Retina (tissue), 1 donor: ENCODE data around the gene ARHGEF3.

ENCODE experiments used
- DNase-seq: peaks from one replicate; pipeline ENCODE4 v3.0.0-alpha.2; 2016

Gene ARHGEF3, protein sequence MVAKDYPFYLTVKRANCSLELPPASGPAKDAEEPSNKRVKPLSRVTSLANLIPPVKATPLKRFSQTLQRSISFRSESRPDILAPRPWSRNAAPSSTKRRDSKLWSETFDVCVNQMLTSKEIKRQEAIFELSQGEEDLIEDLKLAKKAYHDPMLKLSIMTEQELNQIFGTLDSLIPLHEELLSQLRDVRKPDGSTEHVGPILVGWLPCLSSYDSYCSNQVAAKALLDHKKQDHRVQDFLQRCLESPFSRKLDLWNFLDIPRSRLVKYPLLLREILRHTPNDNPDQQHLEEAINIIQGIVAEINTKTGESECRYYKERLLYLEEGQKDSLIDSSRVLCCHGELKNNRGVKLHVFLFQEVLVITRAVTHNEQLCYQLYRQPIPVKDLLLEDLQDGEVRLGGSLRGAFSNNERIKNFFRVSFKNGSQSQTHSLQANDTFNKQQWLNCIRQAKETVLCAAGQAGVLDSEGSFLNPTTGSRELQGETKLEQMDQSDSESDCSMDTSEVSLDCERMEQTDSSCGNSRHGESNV

DNA sequence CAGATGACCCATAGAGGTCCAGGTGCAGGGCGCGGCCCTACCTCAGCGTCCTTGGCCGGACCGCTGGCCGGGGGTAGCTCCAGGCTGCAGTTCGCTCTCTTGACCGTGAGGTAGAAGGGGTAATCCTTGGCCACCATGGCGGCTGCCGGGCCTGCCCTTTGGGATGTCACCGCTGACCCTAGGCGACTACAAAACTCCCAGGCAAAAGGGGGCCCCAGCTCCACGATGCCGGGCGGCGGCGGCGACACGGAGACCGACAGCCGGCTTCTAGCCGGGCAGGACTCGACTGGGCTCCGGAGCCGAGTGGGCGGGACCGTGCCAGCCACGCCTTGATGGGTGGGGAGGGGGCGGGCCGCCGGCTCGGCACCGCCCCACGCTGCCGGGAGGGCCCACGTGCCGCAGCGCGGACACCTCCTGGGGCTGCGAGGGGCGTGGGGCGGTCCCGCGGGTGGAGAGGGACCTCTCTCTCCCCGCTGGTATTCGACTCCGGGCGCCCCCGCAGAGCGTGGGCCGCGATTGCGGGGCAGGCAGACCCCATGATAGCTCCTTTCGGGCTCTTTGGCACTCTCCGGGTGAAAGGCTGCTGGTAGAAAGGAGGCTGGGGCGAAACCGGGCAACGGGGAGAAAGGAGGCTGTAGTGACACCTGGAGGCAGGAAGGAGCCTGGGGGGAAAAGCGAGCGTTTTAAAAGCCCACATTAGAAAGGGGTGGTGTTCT, at the start of gene ARHGEF3:
TSS of gene ARHGEF3 (minus strand) at position 288 of the 716 bp plus-strand sequence. CDS start at position 137, 151 bp downstream.
- DNase-seq, result peak; percentile 92

DNA sequence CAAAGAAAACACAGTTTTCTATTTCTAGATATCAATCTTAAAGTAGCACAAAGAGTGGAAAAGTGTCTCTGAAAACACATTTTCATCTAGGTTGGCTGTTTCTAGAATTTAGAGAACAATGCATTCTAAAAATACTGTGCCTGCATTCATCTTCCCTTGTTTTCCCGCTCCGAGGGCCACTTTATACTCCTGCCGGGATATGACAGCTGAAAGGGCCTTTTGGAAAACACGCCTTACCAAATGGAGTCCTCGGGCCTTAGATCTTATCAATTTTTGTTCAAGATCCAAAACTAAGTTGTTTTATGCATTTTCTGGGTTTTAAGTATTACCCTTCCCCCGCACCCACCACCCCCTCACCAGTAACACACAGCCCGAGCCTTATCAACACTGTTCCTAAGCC, 47.9 kb upstream of the ARHGEF3 start:
- no peak for DNase-seq

DNA sequence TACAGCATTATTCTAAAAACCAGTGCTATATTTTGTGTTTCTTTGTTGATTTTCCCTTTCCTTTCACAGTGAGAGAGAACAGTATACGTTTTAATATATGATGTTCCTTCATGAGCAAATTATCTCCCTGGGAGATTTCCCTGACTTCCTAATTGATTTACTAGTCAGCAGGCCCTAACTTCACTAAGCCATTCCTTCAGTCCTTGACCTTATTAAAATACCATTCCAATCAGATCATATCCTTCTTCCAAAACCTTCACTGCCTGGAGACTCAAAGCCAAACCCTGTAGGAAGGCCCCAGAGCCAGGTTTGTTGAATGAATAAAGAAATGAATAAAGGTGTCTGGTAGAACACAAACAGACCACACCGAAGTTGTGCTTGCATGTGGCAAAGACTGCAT, 43.8 kb upstream of the ARHGEF3 start:
- DNase-seq, result no peak

DNA sequence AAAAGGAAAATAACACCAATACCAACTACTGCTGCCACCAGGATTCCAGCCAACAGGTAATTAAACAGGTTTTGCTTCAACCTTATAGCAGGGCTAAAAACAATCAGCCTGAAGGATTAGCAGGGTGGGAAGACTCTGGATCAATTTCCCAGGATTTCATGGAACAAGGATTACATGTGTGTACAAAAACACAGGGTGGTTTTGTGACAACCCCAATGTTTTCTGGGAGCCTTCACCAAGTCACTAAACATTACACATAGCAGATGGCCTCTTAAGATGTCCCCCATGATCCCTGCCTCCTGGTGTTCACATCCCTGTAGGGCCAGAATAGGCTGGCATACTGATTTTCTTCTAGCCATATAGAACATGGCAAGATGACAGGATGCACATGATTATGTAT, 42.8 kb upstream of the ARHGEF3 start:
- no peak for DNase-seq

DNA sequence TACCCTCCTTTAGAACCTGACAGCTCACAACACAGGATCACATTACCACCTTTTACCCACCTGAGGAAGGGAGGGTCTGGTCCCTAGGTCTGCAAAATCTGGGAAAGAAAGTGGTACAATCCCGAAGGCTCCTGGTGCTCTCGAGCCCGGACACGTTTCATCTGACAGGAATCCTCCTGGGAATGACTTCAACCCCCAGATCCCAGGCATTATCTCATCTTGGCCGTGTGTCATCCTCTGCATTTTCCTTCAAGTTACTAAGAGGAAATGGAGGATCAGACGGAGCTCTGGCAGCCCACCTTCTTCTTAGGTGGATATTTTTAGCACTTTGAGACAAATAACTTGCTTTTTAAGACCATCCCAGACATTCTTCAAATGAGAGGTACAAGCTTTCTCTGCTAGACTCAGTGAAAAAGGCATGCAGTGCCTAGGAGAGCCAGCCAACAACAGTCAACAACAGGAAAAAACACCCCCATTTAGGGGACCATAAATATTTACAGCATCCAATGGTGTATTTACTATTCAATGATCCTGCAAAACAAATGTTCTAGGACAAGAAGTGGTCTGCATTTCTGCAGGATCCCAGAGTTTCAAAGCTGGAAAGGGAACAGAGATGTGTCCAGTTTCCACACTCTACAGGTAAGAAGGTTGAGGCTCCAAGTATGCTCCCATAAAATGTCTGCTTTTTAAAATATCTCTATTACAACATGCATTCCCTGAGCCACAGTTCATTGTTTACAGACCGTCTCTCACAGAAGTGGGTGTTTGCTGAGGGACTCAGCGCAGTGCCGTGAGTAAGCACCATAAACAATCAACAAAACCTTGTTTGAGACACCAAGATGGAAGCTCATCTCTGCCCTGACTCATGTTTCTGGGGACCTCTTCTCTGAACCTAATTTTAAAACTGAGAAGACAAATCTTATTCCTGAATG, 38.3 kb upstream of the ARHGEF3 start:
- peak; percentile 27 for DNase-seq

DNA sequence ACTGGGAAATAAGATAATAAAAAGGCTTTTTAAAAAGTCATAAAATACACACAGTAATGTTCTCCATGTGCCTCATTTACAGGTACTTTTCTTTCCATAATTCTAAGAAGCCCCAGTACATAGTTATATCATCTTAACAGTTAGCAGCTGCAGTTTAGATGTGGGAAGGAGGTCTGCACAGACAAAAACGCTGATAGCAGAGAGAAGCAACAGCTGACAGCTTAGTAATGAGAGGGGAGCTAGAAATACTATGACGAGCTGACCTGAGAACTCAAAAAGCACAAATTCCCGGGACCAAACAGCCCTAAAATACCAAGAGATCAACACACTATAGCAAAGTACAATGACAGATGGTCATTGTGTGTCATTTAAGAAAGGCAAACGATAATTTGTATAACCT, 36.7 kb upstream of the ARHGEF3 start:
- no peak for DNase-seq

DNA sequence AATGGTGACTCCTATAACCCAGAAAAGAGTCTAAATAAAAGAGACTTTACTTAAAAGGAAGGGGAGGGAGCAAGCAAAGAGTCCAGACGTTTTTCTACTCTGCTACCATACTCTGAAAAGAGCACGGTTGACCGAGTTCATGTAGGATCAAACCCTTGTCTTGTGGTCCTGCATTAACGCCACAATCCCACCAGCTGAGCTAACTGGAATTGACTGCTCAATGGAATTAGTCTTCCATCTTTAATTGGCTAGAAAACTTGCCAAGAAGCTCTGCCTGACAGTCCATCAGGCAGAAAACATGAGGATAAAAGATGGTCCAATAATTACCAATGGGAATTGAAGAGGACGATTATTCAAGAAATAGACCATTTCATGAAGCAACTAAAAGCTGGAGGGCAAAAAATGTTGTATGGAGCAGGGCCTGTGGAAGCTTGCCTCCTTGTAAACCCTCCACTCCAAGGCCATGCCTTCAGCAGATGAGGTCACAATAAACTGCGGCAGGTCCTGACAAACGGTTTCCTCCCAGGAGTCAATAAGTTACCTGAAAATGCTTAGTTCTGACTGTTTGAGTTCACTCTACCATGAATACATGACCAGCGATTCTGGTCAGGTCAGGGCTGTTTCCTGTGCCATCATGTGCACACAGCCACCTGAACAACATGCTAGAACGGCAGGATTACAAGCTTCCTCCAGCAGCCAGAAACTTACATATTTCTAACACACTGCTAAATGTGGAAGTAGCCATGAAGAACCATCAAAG, 35.6 kb upstream of the ARHGEF3 start:
- DNase-seq, result peak; percentile 86

DNA sequence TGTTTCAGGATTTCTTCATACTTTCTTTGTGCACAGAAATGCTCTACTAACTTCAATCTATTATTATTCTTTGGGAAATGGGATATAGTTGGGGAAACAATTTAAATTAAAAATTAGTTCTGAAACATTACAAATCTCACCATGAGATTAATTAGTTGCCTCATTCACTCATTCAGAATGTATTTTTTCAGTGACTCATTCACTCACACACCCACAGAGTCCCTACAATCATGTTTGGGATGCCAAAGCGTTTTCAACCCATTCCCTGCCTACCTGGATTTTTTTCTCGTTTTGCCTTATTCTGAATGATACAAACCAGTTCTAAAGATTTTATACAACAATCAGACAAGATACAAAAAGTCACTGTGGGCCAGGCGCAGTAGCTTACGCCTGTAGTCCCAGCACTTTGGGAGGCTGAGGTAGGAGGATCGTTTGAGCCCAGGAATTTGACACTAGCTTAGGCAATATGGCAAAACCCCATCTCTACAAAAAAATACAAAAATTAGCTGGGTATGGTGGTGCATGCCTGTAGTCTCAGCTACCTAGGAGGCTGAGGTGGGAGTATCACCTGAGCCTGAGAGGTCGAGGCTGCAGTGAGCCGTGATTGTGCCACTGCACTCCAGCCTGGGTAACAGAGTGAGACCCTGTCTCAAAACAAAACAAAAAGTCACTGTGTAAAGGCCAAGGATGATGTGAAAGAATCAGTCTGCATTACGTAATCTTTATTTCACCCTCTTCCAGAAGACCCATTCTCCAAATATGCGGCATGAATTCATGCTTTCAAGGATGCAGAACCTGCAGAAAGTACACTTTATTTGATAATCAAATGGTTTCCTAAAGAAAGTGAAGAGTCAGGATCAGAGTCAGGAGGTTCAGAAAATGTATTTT, 34.8 kb upstream of the ARHGEF3 start:
- DNase-seq, result no peak

DNA sequence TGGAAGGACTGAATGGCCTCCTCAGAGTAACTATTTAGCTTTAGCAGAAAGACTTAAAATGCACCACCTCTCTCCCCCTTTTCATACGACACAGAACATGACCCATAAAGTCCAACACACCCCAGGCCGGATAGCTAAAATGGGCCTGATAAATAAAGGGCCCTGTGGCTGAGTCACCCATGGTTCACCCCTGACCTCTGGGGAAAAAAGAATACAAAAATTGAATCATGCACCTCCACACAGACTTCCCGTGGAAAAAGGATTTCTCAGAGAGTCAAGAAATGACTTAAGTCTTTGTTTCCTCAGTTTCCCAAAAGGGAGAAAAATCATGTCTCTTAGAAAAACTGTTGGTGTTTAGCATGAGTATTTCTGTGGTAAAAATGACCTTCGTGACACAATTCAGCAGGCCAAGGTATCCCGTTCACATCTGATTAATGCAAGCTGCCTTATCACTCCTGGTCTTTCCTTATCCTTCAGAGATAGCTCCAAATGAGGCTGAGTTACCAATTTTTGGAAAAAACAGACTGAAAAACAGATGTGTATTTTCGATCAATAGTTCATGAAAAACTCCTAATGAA, 34.0 kb upstream of the ARHGEF3 start:
- DNase-seq, result no peak

DNA sequence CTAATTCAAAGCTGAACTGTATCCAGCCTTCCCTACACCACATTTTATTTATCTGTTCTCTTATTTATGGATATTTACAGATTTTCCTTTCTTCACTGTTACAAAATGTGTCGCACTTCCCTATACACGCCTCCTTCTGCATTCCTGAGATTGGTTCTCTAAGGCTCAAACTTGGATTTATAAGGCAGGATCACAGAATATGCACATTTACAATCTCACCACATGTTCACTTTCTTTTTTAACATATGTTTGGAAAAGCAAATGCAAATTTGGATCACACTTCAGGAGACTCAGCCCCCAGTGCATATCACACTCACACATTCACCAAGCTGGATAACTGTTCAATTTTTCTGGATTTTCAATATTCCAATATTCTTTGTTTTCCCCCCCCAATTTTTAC, 31.8 kb upstream of the ARHGEF3 start:
- no peak for DNase-seq

DNA sequence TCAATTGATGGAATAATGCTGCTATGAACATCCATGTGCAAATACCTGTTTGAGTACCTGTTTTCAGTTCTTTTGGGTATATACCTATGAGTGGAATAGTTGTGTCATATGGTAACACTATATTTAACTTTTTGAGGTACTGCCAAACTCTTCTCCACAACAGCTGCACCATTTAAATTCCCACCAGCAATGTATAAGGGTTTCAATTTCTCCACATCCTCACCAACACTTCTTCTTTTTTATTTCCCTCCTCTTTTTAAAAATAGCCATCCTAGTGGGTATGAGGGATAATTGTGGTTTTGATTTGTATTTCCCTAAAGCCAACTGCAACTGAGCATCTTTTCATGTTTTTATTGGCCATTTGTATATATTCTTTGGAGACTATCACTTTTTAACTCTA, 31.3 kb upstream of the ARHGEF3 start:
- DNase-seq, result no peak

DNA sequence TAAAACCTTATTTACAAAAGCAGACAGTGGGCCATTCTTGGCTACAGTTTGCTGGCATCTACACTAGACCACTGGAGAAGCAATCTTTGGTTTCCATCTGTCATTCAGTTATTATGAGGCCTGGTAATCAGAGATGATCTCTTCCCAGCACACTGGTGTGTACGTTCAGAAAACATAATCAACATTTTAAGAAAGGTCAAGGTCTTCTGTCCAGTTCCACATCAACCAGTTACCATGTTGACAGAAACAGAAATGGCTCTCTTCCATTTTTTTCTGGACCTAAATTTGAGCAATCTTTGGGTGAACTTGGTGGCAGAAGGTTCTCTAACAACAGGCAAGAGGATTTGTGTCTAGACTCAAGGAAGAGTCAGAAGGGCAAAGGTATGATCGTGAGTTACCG, 29.8 kb upstream of the ARHGEF3 start:
- no peak for DNase-seq

DNA sequence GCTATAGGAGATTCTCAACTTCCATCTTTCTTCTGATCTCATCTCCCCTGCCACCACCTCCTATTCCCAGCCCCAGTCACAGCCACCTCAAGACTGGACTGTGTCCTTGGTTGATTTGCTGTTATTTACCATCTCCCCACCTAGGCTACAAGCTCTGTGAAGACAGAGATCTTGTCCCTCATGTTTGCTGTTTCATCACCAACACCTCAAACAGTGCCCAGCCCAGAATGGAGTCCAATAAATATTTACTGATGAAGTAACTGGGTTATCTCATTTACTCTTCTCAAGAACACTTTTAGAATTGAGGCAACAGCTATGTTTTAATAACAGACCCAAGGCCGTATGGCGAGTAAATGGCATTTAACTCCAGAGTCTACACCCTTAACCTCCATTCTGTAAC, 29.1 kb upstream of the ARHGEF3 start:
- no peak for DNase-seq

DNA sequence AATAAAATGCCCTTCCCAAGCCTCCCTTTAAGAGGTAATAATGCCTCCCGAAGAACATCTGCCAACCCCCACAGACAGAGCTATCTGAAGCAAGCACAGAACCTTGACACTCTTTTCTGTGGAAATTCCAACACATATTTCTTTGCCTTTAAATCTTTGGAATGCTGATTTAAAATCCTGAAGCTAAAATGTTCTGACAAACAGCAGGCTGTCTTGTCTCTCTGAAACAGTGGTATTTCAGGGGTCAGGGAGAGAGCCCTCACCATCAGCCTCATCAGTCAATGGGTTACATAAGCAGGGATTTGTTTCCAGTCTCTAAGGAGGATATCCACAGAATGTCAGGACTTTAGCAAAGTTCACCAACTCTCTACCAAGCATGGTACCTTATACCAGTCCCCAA, 27.8 kb upstream of the ARHGEF3 start:
- no peak for DNase-seq

DNA sequence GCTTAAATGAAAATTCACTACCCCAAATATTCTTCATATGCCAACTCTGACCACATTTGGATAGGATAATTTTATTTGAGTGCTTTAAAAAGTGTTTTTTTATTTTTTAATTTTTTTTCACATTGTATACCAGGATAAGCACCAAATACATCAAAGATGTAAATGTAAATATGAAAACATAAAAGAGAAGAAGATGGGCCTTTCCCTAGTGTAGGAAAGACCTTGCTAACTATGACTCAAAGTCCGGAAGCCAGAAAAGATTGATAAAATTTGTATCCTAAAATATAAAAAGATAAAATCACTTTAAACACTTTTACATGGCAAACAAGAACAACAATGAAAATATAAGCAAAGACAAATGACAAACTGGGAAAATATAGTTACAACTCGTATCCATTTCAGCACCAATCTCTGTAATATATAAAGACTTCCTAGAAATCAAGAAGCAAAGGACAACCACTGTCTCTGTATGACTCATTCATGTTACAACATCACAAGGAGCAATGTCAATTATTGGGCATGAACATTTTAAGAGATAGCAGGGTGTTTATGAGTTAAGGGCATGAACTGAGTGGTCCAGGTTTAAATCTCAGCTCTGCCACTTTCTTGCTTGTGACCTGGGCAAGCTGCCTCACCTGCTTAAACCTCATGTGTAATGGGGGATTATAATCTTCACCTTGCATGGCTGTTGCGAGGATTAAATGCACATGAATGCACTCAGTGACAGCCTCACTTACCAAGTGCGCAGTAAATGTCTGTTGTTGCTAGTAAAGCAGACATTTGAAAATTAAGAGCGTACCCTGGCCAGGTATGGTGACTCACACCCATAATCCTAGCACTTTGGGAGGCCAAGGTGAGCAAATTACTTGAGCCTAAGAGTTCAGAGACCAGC, 25.3 kb upstream of the ARHGEF3 start:
- DNase-seq, result no peak

DNA sequence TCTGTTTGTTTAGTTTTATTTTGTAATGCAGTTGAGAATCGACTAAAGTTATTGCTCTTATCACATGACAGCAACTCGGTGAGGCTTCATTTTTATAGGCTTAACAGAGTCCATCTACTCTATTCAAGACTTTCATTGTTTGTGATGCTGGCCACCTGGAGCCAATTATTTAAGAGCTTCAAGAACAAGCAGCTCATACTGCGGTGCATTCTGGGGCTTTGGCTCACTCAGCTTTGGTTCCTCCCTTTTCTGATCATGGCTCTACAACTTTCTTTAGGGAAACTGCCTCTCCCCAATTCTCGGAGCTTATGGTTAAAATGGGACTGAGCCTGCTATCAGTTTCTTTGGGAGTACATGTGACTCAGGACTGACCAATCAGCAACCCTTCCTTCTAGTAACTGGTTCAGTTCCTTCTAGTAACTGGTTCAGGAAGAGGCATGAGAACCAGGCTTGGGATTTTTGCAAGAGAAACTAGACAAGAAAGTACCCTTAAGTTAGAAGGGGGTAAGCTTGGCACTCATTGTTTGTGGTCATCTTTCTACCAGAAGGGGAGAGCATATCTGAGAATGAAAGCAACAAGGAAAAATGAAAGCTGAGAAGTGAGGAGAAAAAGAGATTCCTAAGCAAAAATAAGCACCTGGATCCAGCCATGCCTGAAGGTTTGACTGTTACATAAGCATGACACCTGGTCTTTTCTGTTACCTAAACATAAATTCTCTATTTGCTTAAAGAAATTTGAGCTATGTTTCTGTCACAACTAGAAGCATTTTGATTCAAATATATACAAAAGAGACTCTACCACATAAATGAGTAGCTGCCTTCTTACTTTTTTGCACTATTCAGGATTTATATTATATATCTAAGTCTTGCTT, 24.1 kb upstream of the ARHGEF3 start:
- no peak for DNase-seq

DNA sequence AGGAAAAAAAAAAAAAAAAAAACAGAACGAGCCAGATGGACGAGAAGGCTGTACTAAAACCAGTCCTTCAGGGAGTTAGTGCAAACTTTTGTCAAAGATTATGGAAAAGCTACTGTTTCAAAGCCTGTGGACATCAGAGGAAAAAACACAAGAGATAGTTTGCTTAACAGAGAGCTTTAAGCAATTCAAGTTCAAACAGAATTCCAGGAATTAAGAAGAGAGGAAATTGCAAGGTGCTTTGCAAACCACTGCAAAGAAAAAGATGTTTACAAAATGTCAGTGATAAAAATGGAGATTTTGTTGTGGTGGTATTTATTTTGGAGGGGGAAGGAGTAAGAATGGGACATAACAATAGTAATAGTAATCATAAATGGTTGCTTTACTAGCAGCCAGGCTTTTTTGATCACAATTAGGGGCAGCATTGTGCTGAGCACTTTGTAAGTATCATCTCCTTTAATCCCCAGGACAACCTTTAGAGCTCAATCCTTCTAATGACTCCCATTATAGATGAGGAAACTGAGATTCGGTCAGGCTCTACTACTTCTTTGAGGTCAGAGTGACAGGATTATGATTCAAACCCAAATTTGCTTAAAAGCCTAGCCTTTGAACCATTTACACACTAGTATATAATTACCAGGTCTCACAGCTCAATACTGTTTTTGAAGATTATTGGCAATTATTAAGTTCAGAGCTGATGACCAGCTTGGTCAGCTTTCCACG, 22.4 kb upstream of the ARHGEF3 start:
- DNase-seq, result no peak

DNA sequence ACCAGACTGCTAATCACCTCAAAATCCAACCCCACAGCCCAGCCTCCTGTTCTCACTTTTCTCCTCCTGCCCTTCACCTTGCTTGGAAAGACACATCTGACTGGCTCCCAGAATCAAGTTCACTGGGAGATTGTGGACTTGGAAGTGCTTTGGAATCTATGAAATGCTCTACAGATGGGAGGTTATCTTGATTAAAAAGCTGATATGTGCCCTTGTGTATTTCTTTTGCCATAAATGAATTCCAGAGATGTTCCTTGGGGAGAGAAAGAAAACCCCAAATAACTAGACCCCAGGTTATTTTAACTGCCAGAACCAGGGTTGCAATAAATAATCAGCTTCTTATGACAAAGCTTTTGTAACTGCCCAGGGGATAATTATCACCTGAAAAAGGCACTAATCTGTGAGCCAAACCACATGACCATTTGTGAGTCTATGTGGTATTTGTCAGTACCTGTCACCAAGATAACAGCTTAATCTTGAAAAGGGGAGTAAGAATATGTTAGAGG, 21.7 kb upstream of the ARHGEF3 start:
- no peak for DNase-seq
